HepG2 (cell line): ENCODE measurements around the gene CEBPZOS. TPM values are rescaled to one million over a fixed set of nuclear protein-coding genes. Genes with fewer than 3 reads are reported as not detected.
A peak's percentile ranks its signal among the peaks of the same experiment; 100 is the strongest.

ENCODE experiments used
- CAMTA2 ChIP-seq: sonication (generic); formaldehyde crosslinking; IDR thresholded peaks from 2 replicates; pipeline ENCODE4 v1.4.0; 2020; ENCODE audit warnings: mild to moderate bottlenecking, missing genetic modification reagents, borderline replicate concordance
- CBX1 ChIP-seq: IDR thresholded peaks from one replicate; pipeline ENCODE4 v1.6.1; 2016; ENCODE audit warnings: antibody characterized with exemption, low read depth
- CEBPZ ChIP-seq: IDR thresholded peaks from 2 replicates; pipeline ENCODE4 v1.6.1; 2012; ENCODE audit warnings: low read length, improper control_type of control experiment
- DBP ChIP-seq: sonication (generic); formaldehyde crosslinking; IDR thresholded peaks from 2 replicates; pipeline ENCODE4 v1.4.0; 2020; ENCODE audit warnings: missing genetic modification reagents; ENCODE audit errors: not compliant biosample characterization
- EED ChIP-seq: sonication (generic); formaldehyde crosslinking; IDR thresholded peaks from 2 replicates; pipeline ENCODE4 v1.5.0; 2020; ENCODE audit warnings: mild to moderate bottlenecking, missing genetic modification reagents
- HDAC2 ChIP-seq: sonication (generic); formaldehyde crosslinking; IDR thresholded peaks from 2 replicates; pipeline ENCODE4 v1.4.0; 2020; ENCODE audit warnings: missing genetic modification reagents
- JUN ChIP-seq: sonication (generic); formaldehyde crosslinking; IDR thresholded peaks from 2 replicates; pipeline ENCODE4 v1.4.0; 2020; ENCODE audit warnings: mild to moderate bottlenecking, missing genetic modification reagents
- KDM1A ChIP-seq: IDR thresholded peaks from 2 replicates; pipeline ENCODE4 v1.6.1; 2016; ENCODE audit warnings: missing compliant biosample characterization
- KDM4B ChIP-seq: sonication (generic); formaldehyde crosslinking; IDR thresholded peaks from 2 replicates; pipeline ENCODE4 v1.4.0; 2020; ENCODE audit warnings: missing genetic modification reagents
- MED1 ChIP-seq: sonication (generic); formaldehyde crosslinking; IDR thresholded peaks from 2 replicates; pipeline ENCODE4 v1.4.0; 2020; ENCODE audit warnings: missing genetic modification reagents
- NFATC3 ChIP-seq: sonication (generic); formaldehyde crosslinking; IDR thresholded peaks from 2 replicates; pipeline ENCODE4 v1.5.1; 2020; ENCODE audit warnings: mild to moderate bottlenecking, missing genetic modification reagents
- PRDM15 ChIP-seq: sonication (generic); formaldehyde crosslinking; IDR thresholded peaks from 2 replicates; pipeline ENCODE4 v1.4.0; 2020; ENCODE audit warnings: missing genetic modification reagents
- SATB2 ChIP-seq: sonication (generic); formaldehyde crosslinking; IDR thresholded peaks from 2 replicates; pipeline ENCODE4 v1.5.0; 2020; ENCODE audit warnings: missing genetic modification reagents
- ZBTB43 ChIP-seq: sonication (generic); formaldehyde crosslinking; conservative IDR thresholded peaks from 2 replicates; pipeline ENCODE4 v1.4.0; 2020; ENCODE audit warnings: missing genetic modification reagents
- ZFP36 ChIP-seq: fragments of 150-350 bp; IDR thresholded peaks from 2 replicates; pipeline ENCODE4 v1.6.1; 2018; ENCODE audit warnings: borderline replicate concordance, low read length, low read depth; ENCODE audit not compliant: partially characterized antibody
- ZMYM4 ChIP-seq: sonication (generic); formaldehyde crosslinking; IDR thresholded peaks from 2 replicates; pipeline ENCODE4 v1.8.1; 2023; ENCODE audit warnings: mild to moderate bottlenecking, missing genetic modification reagents
- ZNF552 ChIP-seq: sonication (generic); formaldehyde crosslinking; IDR thresholded peaks from 2 replicates; pipeline ENCODE4 v1.9.0; 2022; ENCODE audit warnings: missing genetic modification reagents, mild to moderate bottlenecking, borderline replicate concordance
- ZNF704 ChIP-seq: sonication (generic); formaldehyde crosslinking; IDR thresholded peaks from 2 replicates; pipeline ENCODE4 v1.8.1; 2023; ENCODE audit warnings: mild to moderate bottlenecking, inconsistent platforms, moderate library complexity, missing genetic modification reagents, borderline replicate concordance
- polyA plus RNA-seq, 8 experiments: library from polyadenylated mRNA; depleted of rRNA in 3 of 8; stranded (reverse) in 7 of 8; unstranded in 1 of 8; fragments of >200 nt; fragmentation: Illumina TruSeq in 4 of 8; extraction: Trizol in 4 of 8; gene quantifications; 2 replicates each; pipeline versions ENCODE4 v1.2.1 to v1.2.3, GENCODE V29; 2011 to 2016; ENCODE audit warnings: low read depth in 4 of 8, missing spikeins in 1 of 8, mixed read lengths in 1 of 8; ENCODE audit not compliant: insufficient read depth in 1 of 8
- total RNA-seq, 5 experiments: library from RNA; depleted of rRNA; stranded (reverse); fragments of >200 nt; fragmentation: Illumina TruSeq; extraction: Trizol; gene quantifications; 2 replicates each; pipeline ENCODE4 v1.2.3, GENCODE V29; 2016; ENCODE audit warnings: low read depth in 1 of 5

Gene CEBPZOS
- total and polyA plus RNA-seq, 2 of the 13 experiments (the other 11 are each of a cell fraction or from before 2014, with no cell fraction given), result 18.6 to 44.7 TPM

GRCh38 chr2:37231241-37232130, 35.2 kb downstream of the CEBPZOS start, which contains the start of the genes CEBPZ and NDUFAF7 (continued):
- TF ChIP-seq ZBTB43 (no peak), CAMTA2 (CRISPR knock-in tag) (peak; percentile 78; the same call in 1 of the 2 replicates), EED (CRISPR knock-in tag) (0 out of 2 replicates have a peak, but pooled peaks have one; percentile 71), JUN (CRISPR knock-in tag) (0 out of 2 replicates have a peak, but pooled peaks have one; percentile 60), PRDM15 (CRISPR knock-in tag) (no peak), CEBPZ (no peak), ZMYM4 (peak; percentile 82), ZNF552 (CRISPR knock-in tag) (peak; percentile 88), ZFP36 (no peak), HDAC2 (CRISPR knock-in tag) (peak; percentile 73; the same call in 1 of the 2 replicates), DBP (peak; percentile 49), NFATC3 (CRISPR knock-in tag) (peak; percentile 82), KDM4B (CRISPR knock-in tag) (peak; percentile 84), CBX1 (peak; percentile 84), ZNF704 (CRISPR knock-in tag) (peak; percentile 90), MED1 (CRISPR knock-in tag) (peak; percentile 70), KDM1A (CRISPR knock-in tag) (no peak), SATB2 (CRISPR knock-in tag) (peak; percentile 20; the same call in 1 of the 2 replicates)
